Fibroblast of lung (primary cell): ENCODE results near the gene L3MBTL3.

Experiments
- EZH2 ChIP-seq: IDR thresholded peaks from 2 replicates; pipeline ENCODE4 v1.5.1; 2012; ENCODE audit warnings: low read length, control low read depth, mild to moderate bottlenecking; ENCODE audit errors: missing control alignments
- TF ChIP-seq, protein P1 (sequence below), 2 donors: IDR thresholded peaks in 1 of 2; conservative IDR thresholded peaks in 1 of 2; 1 replicate in 1 of 2; 2 replicates in 1 of 2; pipeline ENCODE4 v1.5.1; 2011 to 2012; ENCODE audit warnings: low read length in 2 of 2, control low read depth in 1 of 2, inconsistent platforms in 1 of 2, low read depth in 1 of 2, mild to moderate bottlenecking in 1 of 2

DNA sequence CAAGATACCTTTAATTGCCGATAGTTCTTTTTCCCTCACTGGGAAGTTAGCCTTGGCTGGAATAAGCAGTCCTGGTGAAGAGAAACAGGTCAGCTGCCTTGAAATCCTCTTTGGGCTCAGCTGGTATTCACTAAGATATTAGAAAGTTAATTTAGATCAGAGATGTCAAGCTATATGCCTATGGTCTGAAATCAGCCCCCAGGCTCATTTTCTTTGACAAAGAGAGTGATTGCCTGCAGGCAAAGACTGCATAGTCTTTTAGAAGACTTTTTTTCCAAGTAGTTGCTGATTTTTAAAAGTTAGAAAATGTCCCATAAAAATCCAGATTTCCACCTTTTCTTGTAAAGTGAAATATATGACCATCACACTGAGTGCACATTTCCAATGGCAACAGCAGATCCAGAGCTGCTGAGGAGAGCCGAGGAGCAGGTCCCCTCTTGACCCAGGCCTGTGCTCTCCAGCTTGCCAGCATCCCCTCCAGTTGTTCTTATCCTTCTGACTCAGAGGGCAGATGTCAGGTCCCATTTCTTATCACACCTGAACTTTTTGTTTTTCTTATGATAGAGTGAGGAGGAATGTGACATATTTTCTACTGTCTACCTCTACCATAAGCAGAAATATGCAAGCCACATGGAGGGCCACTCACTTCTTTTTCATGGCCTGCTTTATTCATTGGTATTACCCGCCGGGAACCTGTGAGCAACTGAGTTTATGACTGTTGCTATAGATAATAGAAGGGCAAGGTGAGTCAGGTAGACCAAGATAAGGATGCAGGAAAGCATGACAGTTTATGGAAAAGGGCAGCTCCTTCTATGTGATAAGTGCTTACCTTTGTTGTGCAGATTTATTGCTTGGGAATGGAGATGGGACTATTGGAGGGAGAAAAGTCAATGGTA, 17.6 kb upstream of the L3MBTL3 start:
- TF ChIP-seq, protein P1, sequence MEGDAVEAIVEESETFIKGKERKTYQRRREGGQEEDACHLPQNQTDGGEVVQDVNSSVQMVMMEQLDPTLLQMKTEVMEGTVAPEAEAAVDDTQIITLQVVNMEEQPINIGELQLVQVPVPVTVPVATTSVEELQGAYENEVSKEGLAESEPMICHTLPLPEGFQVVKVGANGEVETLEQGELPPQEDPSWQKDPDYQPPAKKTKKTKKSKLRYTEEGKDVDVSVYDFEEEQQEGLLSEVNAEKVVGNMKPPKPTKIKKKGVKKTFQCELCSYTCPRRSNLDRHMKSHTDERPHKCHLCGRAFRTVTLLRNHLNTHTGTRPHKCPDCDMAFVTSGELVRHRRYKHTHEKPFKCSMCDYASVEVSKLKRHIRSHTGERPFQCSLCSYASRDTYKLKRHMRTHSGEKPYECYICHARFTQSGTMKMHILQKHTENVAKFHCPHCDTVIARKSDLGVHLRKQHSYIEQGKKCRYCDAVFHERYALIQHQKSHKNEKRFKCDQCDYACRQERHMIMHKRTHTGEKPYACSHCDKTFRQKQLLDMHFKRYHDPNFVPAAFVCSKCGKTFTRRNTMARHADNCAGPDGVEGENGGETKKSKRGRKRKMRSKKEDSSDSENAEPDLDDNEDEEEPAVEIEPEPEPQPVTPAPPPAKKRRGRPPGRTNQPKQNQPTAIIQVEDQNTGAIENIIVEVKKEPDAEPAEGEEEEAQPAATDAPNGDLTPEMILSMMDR (conservative IDR thresholded peaks at IDR 0.05 in 1 of 2, IDR thresholded peaks at IDR 0.05 in 1 of 2; ENCODE audit: low read depth in 1 of 2, low read length in 2 of 2) = no peak
- TF ChIP-seq EZH2 = no peak
